ENCODE measurements around the gene ETNK2.

- TF ChIP-seq, protein P1, sequence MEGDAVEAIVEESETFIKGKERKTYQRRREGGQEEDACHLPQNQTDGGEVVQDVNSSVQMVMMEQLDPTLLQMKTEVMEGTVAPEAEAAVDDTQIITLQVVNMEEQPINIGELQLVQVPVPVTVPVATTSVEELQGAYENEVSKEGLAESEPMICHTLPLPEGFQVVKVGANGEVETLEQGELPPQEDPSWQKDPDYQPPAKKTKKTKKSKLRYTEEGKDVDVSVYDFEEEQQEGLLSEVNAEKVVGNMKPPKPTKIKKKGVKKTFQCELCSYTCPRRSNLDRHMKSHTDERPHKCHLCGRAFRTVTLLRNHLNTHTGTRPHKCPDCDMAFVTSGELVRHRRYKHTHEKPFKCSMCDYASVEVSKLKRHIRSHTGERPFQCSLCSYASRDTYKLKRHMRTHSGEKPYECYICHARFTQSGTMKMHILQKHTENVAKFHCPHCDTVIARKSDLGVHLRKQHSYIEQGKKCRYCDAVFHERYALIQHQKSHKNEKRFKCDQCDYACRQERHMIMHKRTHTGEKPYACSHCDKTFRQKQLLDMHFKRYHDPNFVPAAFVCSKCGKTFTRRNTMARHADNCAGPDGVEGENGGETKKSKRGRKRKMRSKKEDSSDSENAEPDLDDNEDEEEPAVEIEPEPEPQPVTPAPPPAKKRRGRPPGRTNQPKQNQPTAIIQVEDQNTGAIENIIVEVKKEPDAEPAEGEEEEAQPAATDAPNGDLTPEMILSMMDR (IDR thresholded peaks at IDR 0.05; ENCODE audit: low read depth, low read length, missing input control): no peak
- no peak for TF ChIP-seq YY1 (IDR thresholded peaks at IDR 0.05)
- no peak for TF ChIP-seq RAD21 (IDR thresholded peaks at IDR 0.05)
- no peak for TF ChIP-seq TAF1 (conservative IDR thresholded peaks at IDR 0.05)
- TF ChIP-seq JUND (IDR thresholded peaks at IDR 0.05): no peak
- TF ChIP-seq HNF4A (conservative IDR thresholded peaks at IDR 0.05): no peak
- TF ChIP-seq, protein P2, sequence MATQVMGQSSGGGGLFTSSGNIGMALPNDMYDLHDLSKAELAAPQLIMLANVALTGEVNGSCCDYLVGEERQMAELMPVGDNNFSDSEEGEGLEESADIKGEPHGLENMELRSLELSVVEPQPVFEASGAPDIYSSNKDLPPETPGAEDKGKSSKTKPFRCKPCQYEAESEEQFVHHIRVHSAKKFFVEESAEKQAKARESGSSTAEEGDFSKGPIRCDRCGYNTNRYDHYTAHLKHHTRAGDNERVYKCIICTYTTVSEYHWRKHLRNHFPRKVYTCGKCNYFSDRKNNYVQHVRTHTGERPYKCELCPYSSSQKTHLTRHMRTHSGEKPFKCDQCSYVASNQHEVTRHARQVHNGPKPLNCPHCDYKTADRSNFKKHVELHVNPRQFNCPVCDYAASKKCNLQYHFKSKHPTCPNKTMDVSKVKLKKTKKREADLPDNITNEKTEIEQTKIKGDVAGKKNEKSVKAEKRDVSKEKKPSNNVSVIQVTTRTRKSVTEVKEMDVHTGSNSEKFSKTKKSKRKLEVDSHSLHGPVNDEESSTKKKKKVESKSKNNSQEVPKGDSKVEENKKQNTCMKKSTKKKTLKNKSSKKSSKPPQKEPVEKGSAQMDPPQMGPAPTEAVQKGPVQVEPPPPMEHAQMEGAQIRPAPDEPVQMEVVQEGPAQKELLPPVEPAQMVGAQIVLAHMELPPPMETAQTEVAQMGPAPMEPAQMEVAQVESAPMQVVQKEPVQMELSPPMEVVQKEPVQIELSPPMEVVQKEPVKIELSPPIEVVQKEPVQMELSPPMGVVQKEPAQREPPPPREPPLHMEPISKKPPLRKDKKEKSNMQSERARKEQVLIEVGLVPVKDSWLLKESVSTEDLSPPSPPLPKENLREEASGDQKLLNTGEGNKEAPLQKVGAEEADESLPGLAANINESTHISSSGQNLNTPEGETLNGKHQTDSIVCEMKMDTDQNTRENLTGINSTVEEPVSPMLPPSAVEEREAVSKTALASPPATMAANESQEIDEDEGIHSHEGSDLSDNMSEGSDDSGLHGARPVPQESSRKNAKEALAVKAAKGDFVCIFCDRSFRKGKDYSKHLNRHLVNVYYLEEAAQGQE (IDR thresholded peaks at IDR 0.05): no peak
- TF ChIP-seq SP1 (IDR thresholded peaks at IDR 0.05): no peak
Observed at GRCh38 chr1:204169858-204170257, 18.0 kb upstream of the ETNK2 start.
